Stimulated activated CD4-positive, alpha-beta T cell treated with anti-CD3 and anti-CD28 coated beads, Interleukin-15, amount 100 ng/mL, for 48 hours (primary cell): ENCODE measurements around the gene HOXC11.

Source experiments
- DNase-seq, 2 donors: peaks; one replicate each; pipeline ENCODE4 v3.0.0-alpha.2; 2020; ENCODE audit warnings: low read depth in 2 of 2

The HOXC11 gene

DNA sequence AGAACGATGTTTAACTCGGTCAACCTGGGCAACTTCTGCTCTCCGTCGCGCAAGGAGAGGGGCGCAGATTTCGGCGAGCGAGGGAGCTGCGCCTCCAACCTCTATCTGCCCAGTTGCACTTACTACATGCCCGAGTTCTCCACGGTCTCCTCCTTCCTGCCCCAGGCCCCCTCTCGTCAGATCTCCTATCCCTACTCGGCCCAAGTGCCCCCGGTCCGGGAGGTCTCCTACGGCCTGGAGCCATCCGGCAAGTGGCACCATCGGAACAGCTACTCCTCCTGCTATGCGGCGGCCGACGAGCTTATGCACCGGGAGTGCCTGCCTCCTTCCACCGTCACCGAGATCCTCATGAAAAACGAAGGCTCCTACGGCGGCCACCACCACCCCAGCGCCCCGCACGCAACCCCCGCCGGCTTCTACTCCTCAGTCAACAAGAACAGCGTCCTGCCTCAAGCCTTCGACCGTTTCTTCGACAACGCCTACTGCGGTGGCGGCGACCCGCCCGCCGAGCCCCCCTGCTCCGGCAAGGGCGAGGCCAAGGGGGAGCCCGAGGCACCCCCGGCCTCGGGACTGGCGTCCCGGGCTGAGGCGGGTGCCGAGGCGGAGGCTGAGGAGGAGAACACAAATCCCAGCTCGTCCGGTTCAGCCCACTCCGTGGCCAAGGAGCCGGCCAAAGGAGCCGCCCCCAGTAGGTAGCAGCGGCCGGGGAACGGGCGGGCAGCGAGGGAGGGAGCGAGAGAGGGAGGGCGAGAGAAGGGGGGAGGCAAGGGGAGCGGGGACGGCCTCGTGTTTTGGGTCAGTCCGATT is 513 bp downstream of the HOXC11 start:
- DNase-seq = no peak

GRCh38 chr12:53974084-53975063 is 1.4 kb downstream of the HOXC11 start, which contains the start of gene HOTAIR:
HOTAIR (minus strand) TSS chr12:53974954.
- DNase-seq = no peak

DNA sequence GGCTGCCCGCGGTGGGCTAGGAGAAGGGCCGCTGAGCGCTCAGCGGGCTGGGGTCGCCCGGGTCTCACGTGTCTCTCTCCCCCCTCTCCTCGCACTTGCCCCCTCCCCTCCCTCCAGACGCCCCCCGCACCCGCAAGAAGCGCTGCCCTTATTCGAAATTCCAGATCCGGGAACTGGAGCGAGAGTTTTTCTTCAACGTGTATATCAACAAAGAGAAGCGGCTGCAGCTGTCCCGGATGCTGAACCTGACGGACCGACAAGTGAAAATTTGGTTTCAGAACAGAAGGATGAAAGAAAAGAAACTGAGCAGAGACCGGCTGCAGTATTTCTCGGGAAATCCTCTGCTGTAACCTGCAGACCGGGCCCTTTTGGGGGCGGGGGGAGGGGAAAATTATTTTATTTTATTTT is 2.1 kb downstream of the HOXC11 start:
- no peak for DNase-seq

DNA sequence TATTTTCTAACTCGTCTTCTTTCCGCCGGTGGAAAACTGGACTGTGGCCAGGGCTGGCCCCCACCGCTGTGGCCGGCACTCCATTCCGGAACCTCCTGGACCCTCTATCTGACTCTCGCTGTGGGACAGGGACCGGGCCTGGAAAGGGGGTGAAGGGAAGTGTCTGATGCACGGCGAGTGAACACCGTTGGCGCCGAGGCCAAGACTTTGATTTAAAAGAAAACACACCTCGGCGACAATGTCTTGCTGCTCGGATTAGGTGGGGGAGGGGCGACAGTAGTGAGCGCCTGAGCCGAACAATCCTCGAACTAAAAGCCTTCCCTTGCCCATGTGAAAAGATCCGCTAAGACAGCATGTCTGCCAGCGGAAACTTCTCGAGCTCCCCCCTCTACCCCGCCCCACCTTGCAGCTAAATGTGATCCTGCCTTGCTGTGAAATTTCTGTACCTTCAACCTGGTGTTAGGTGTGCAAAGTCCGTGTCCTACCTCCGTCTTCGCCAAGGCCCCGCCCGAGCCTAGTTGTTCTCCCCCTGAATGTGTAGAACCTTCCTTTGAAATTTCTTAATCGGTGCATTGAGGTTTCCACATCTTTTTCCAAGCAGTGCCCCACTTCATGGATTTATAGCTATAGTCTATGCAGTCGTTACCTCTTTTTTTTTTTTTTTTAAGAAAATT is 2.7 kb downstream of the HOXC11 start:
- no peak for DNase-seq

DNA sequence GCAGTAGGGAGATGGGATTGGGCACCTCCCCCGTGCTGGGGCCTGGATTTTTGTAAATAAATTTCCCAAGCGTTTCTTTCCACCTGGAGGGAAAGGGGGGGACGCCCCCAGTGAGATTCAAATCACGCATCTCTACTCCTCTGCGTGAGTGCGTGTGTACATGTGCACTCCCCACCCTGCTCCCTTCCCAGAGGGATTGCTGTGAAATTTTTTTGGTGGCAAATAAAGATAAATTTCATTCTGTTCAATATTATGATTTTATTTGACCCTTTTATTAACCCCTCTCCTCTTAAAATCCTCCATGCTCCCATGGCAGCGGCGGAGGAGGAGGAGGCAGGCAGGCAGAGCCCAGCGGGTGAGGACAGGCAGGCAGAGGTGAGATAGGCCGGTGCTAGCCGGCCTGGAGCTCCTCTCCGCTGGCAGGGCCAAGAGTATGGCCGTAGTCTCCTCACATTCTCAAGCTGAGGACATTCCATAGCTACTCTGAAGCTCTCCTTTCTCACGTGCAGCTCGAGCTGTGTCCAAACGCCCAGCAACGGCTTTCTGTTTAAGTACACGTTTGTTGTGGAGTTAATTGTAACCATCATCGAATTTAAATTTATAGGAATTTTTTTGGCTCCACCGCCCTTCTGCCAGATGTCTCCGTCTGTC is 3.4 kb downstream of the HOXC11 start:
- DNase-seq = no peak

GRCh38 chr12:53976823-53977595 is 4.1 kb downstream of the HOXC11 start:
- DNase-seq = no peak

- DNase-seq = no peak
Measured at GRCh38 chr12:53977596-53978445, 4.9 kb downstream of the HOXC11 start.

DNA sequence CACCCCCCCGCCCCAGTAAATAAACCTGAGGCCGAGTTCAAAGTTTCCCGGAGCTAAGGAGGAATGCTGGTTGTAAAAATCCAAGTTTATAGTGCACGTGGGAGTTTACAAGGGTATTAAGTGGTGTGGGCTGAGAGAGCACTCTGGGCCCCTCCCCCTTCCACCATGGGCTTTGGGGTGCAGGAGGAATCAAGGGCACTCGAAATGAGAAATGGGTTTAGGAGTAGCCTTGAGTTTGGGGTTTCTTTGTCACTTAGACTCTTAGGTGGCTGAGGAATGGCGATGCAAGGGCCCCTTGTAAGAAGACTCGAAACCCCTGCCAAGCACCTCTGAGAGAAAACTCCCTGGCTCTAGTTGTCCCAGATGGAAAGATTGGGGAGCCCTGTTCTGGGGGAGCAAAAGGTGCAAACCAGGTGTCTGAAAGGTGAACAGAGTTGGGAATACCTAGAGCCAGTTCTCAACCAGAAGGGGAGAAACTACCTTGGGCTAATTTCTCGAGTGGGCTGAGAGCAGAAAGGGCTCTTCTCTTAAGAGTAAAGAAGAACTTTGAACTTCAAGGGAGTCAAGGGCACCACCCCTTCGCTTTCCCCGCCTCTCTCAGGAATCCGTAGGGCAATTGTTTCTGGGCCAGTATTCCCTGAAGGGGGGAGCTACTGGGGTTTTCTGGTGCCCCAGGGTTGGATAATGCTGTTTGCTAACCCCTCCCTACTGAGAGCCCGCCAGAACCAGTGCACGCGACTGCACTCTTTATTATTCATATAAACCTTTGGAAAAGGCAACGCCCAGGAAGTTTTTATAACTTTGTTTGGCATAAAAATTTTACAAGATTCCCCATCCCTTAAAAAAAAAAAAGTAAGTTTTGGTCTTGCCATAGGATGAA is 5.8 kb downstream of the HOXC11 start:
- no peak for DNase-seq

- DNase-seq = no peak
Measured at GRCh38 chr12:53980104-53980801, 7.3 kb downstream of the HOXC11 start.

DNA sequence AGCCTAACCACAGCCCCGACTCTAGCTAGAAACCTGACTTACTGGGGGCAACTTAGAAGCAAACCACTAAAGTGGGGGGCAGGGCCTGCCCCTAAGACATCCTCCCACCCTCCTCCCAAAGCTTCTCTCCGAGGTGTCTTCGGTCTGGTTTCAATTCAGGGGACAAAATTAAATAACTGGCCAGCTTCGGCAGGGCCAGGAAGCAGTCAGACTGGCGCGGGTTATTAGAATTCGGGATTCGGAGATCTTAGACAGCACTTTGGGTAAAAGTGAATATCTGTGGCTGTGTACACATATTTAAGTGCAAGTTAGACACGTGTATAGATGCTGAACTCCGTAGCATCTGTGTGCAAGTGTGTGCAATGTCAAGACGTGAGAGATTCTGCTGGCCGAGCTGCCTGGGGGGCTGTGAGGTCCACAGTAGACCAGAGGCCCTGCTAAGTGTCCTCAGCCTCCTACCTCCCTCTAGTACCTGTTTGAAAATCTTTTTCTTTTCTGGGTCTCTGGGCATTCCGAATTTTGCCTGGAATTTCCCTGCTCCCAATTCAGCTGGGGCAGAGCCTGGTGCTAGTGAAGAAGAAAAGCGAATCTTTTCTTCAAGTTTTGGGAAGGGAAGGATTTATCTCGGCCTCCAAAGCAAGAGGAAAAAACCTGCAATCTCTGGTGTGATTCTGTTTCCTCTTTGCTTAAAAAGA is 8.0 kb downstream of the HOXC11 start:
- DNase-seq = no peak

- DNase-seq = no peak
Measured at GRCh38 chr12:53981634-53982565, 9.0 kb downstream of the HOXC11 start.

- no peak for DNase-seq
Measured at GRCh38 chr12:53982648-53983567, 10.0 kb downstream of the HOXC11 start.

DNA sequence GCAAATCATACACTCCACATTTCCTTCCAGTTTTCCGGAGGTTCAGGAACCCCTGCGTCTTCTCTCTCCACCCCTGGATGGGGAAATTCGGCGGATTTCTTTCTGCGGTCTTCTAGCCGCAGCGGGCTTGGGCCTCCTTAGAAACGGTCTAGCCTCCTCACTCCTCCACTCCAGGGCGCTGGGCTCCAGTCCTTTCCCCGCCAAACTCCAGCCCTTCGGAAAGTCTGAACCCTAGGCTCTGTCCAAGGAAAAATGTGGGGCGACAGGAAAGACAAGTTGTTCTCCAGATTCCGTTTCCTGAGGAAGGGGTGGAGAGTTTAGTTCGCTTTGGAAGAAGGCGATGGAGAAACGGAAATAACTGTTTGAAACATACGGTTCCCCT is 10.6 kb downstream of the HOXC11 start:
- DNase-seq = no peak

DNA sequence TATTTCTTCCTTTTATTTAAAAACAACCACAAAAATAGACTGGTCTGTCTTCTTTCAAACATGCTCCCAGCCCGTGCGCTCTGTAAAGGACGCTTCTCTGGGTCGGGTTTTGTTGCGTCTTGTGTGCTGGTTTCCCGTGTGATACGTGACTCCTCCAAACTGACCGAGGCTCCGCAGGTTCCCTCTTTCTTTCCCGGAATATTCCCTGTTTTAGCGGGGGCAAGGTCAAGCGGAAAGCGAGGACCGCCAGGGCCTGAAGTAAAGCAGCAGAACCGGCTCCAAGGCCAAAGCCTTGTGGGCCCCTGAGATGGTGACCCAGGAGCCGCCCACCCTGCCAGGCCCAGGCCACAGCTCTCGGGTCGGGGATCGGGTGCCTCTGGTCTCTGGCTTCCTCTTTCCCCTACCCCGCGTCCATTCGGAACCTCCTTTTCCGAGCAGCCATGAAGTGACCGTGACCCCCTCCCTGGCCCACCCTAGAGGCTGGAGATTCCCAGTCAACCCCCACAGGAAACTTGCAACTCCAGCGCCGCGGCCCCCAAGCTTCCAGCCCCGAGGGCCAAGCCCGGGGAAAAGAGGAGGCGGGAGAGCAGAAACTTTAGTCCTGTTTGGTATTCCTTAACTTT is 11.1 kb downstream of the HOXC11 start:
- DNase-seq = no peak
